GM23248 (cell line): ENCODE results near the gene GLDC.

ENCODE experiments used
- EZH2 ChIP-seq: fragments of 200-600 bp; sonication (generic); IDR thresholded peaks from 2 replicates; pipeline ENCODE4 v1.6.1; 2018; ENCODE audit warnings: antibody characterized with exemption, mild to moderate bottlenecking; ENCODE audit not compliant: insufficient read depth, poor library complexity, severe bottlenecking
- EZH2phosphoT487 ChIP-seq: fragments of 200-600 bp; sonication (generic); IDR thresholded peaks from 2 replicates; pipeline ENCODE4 v1.6.1; 2018; ENCODE audit warnings: antibody characterized with exemption, moderate library complexity, mild to moderate bottlenecking, low read depth; ENCODE audit not compliant: insufficient read depth

DNA sequence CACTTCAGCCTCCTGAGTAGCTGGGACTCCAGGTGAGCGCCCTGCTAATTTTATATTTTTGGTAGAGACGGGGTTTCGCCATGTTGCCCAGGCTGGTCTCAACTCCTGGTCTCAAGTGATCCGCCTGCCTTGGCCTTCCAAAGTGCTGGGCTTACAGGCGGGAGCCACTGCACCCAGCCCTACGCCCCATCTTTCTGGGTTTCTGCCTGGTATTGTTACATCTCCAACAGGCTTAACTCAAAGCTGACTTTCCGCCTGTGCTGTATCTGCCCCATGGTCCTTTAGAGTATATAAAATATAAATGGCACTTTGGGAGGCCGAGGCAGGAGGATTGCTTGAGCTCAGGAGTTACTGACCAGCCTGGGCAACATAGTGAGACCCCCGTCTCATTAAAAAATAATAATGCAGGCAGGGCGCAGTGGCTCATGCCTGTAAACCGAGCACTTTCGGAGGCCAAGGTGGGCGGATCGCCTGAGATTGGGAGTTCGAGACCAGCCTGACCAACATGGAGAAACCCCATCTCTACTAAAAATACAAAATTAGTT is 36.5 kb upstream of the GLDC start:
- TF ChIP-seq EZH2phosphoT487: no peak
- TF ChIP-seq EZH2: no peak
